IPS DF 6.9 (cell line): ENCODE measurements around the gene ADGRG6.

Source experiments
- DNase-seq: peaks from one replicate; pipeline ENCODE4 v3.0.0-alpha.2; 2013; ENCODE audit warnings: low read depth, low spot score
- H3K27ac ChIP-seq: one replicate; pipeline ENCODE4 v1.5.1; 2013; ENCODE audit warnings: low read length, control low read depth
- H3K27me3 ChIP-seq: 2 replicates; pipeline ENCODE4 v1.6.1; 2013; ENCODE audit warnings: mild to moderate bottlenecking, low read length; ENCODE audit not compliant: control insufficient read depth, insufficient read depth
- H3K36me3 ChIP-seq: 2 replicates; pipeline ENCODE4 v1.6.1; 2013; ENCODE audit warnings: low read length; ENCODE audit not compliant: control insufficient read depth, insufficient read depth
- H3K4me1 ChIP-seq: 2 replicates; pipeline ENCODE4 v1.6.1; 2013; ENCODE audit warnings: low read length; ENCODE audit not compliant: control insufficient read depth, insufficient read depth
- H3K4me3 ChIP-seq: 2 replicates; pipeline ENCODE4 v1.5.1; 2013; ENCODE audit warnings: mild to moderate bottlenecking, low read length
- H3K9me3 ChIP-seq: 2 replicates; pipeline ENCODE4 v1.6.1; 2013; ENCODE audit warnings: low read length, inconsistent platforms; ENCODE audit not compliant: control insufficient read depth, insufficient read depth
- WGBS: extraction: QIAGEN DNeasy Blood & Tissue Kit; methylation state at CpG from one replicate; pipeline ENCODE4 v1.1.7; 2013; ENCODE audit warnings: mixed read lengths, missing lambda C conversion rate; ENCODE audit not compliant: insufficient read length, insufficient coverage; 5-methylcytosine and 5-hydroxymethylcytosine counted together

Gene ADGRG6

DNA sequence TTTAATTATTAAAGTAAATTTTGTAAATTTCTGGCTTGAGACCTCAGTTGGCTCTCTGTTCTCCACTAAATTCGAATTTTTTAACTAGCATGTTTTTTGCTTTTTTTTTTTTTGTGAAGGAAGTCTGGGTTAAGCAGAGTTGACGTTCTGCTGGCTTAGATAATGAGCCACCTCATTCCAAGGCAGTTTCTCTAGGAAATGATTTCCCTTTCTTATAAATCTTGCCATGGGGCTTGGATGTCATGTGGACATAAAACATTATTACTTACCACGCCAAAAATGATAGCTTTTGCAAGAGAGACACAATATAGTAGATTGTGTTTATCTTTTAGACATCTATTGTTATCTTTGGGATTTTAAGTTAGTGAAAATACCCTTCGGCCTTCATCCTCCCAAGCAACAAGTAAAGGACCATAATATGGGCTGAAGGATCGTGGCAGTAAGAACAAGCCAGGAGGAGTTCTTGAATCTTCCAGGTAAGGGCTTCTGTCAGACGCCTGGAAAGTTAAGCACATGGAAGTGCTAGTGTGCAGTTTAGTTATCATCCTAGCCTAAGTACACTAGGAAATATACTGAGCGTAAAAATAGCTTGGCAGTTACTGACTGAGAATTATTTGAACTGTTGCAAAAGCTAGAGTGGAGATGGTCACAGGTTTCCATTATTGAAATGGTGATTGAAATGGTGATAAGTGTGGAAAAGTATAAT is 30.7 kb downstream of the ADGRG6 start:
- Histone ChIP-seq H3K36me3 (no peaks in the 10 kb centered on the region), H3K4me3 (no peak overlapping the region), H3K4me1 (no peaks in the 10 kb centered on the region), H3K9me3 (no peaks in the 10 kb centered on the region), H3K27me3 (no peaks in the 10 kb centered on the region), H3K27ac (no peak overlapping the region)
- no CpG with 5 or more reads among the region's 7 CpGs for WGBS
- no peak for DNase-seq

DNA sequence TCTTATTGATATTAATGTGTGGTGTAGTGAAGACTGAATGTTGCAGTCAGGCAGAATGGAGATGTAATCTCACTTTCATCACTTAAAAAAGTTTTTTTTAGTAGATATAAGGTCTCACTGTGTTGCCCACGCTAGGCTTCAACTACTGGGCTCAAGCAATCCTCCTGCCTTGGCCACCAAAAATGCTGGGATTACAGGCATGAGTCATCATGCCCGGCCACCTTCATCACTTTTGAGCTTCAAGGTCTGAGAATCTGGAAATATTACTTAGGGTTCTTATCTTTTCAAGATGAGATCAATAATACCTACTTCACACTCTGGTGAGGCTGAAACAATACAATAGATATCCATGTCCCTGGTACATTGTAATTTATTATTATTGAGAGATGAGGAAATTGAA is 31.6 kb downstream of the ADGRG6 start:
- Histone ChIP-seq H3K27me3 (no peaks in the 10 kb centered on the region), H3K4me1 (no peaks in the 10 kb centered on the region), H3K4me3 (no peak overlapping the region), H3K27ac (no peak overlapping the region), H3K36me3 (no peaks in the 10 kb centered on the region), H3K9me3 (no peaks in the 10 kb centered on the region)
- DNase-seq, result no peak
- WGBS, result no CpG with 5 or more reads among the region's 2 CpGs

DNA sequence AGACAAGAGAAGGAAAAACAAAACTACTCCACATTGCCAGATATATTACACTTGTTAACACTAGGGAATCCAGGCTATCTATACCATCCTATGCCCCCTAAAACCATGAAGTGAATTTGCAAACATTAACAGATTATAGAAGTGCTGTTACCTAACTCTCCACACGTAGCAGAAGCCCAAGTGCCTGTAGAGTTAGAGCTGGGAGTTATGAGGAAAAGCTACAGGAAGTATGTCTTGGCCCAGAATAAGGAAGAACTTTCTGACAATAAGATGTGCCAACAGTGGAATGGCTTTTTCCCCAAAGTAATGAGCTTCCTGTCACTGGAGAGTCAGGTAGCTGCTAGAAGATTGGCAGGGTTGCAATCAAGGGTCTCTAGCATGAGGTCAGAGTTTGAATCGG is 32.5 kb downstream of the ADGRG6 start:
- H3K27me3 ChIP-seq, result no peaks in the 10 kb centered on the region
- H3K36me3 ChIP-seq, result no peaks in the 10 kb centered on the region
- DNase-seq, result no peak
- no CpG with 5 or more reads among the region's 2 CpGs for WGBS
- no peaks in the 10 kb centered on the region for H3K4me1 ChIP-seq
- H3K9me3 ChIP-seq, result no peaks in the 10 kb centered on the region
- no peak overlapping the region for H3K27ac ChIP-seq
- no peak overlapping the region for H3K4me3 ChIP-seq

DNA sequence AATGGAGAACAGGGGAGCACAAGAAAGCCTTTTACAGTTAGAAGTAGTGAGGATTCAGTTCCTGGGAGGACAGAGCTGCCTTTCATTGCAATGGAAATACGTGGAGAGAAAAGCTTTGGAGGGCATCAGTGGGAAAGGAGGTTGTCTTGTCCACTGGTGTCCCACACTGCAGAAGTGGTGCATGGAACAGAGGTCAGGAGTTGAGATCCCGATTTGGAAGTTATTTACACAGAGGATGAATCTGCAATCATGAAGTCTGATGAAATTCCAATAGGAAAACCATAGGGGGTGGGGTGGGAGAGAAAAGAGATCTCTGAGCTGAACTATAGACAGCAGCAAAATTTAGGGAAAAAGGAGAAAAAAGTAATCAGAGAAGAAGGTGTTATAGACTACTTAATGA is 33.6 kb downstream of the ADGRG6 start:
- Histone ChIP-seq H3K9me3 (no peaks in the 10 kb centered on the region), H3K36me3 (no peaks in the 10 kb centered on the region), H3K4me1 (no peaks in the 10 kb centered on the region), H3K4me3 (no peak overlapping the region), H3K27me3 (no peaks in the 10 kb centered on the region), H3K27ac (no peak overlapping the region)
- WGBS, result no CpG with 5 or more reads among the region's 2 CpGs
- no peak for DNase-seq

DNA sequence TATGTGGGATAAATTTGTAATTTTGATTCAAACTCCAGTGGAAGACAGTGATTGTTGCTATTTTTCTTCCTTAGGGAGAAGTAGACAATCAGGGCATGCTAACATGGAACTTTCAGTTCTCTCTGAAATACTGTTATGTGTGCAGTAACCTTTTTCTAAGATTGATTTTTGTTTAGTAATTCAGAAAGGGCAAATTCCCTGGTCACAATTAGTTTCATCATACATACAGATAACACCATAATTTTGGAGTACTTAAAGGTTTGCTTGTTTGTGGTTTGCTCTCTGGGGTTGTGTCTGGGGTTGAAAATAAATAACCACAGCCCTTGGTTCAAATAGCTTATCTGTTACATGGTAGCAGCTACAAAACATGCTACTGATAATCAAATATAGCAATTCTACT is 34.4 kb downstream of the ADGRG6 start:
- Histone ChIP-seq H3K4me1 (no peaks in the 10 kb centered on the region), H3K9me3 (no peaks in the 10 kb centered on the region), H3K36me3 (no peaks in the 10 kb centered on the region), H3K27ac (no peak overlapping the region), H3K4me3 (no peak overlapping the region), H3K27me3 (no peaks in the 10 kb centered on the region)
- DNase-seq, result no peak

DNA sequence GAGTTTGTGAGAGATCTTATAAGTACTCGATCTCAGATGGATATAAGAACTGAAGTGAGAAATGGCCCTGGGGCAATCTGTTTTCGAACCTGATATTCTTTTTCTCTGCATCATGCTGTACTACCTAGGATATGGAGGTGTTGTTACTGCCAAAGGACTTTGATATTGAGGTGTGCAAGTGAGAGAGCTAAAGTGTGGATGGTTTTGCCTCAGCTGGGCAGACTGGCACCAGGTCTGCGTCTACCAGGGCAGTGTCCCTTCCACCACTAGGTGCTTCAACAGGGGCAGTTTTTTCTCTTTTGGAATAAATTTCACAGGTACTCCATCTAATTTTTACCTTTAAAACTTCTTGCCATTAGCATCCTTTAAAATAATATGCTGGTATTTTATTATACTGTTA is 35.0 kb downstream of the ADGRG6 start:
- Histone ChIP-seq H3K4me1 (no peaks in the 10 kb centered on the region), H3K27ac (no peak overlapping the region), H3K9me3 (no peaks in the 10 kb centered on the region), H3K27me3 (no peaks in the 10 kb centered on the region), H3K36me3 (no peaks in the 10 kb centered on the region), H3K4me3 (no peak overlapping the region)
- no CpG with 5 or more reads among the region's 3 CpGs for WGBS
- no peak for DNase-seq

DNA sequence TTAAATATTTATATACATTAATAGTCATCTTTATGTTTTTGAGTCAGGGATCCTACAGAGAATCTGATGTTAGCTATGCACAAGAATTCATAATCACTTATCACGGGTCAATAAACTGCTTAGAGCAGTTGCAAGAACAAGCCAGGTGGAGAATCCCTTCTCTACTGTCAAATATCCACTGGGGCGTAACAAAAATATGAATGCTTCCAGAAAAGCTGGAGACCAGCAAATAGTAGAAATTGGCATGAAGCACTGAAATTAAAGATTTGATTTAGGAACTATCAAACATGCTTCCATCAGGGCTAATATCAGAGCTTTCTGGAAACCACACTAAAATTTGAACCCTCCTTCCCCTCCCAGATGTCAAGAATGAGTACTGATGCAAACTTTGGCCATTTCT is 37.3 kb downstream of the ADGRG6 start:
- Histone ChIP-seq H3K36me3 (no peaks in the 10 kb centered on the region), H3K4me3 (no peak overlapping the region), H3K9me3 (no peaks in the 10 kb centered on the region), H3K27me3 (no peaks in the 10 kb centered on the region), H3K27ac (no peak overlapping the region), H3K4me1 (no peaks in the 10 kb centered on the region)
- WGBS, result no CpG with 5 or more reads among the region's 2 CpGs
- no peak for DNase-seq

DNA sequence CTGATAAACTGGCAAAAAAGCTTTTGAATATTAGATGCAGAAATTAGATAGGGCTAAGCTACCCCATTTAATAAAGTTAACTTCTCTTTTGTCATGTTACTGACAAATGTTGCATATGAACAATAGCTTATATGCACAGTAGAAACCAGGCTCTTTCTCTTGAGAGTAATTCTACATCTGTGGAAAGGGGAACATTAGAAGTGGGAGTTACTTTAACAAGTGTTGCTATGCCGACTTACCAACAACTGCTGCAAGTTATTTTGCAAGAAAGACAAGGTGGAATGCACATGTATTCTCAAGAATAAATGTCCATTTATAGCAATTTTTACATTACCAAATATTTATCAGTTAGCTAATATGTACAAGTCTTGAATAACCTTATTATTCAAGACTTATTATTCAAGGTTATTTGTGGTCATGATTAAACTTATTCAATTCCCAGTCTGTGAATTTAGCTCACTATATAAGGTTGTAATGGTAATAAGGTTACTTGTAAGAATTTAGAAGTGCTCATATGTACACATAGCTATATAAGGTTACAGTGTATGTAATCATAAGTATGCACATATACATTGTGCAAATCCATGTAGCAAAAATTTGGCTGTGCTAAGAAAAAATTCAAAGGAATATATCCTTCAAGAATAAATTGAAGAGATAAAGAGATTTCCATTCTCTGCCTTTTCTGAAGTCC is 38.3 kb downstream of the ADGRG6 start:
- WGBS, result no CpG with 5 or more reads among the region's 1 CpG
- Histone ChIP-seq H3K36me3 (no peaks in the 10 kb centered on the region), H3K9me3 (no peaks in the 10 kb centered on the region), H3K27ac (no peak overlapping the region), H3K27me3 (no peaks in the 10 kb centered on the region), H3K4me3 (no peak overlapping the region), H3K4me1 (no peaks in the 10 kb centered on the region)
- no peak for DNase-seq

DNA sequence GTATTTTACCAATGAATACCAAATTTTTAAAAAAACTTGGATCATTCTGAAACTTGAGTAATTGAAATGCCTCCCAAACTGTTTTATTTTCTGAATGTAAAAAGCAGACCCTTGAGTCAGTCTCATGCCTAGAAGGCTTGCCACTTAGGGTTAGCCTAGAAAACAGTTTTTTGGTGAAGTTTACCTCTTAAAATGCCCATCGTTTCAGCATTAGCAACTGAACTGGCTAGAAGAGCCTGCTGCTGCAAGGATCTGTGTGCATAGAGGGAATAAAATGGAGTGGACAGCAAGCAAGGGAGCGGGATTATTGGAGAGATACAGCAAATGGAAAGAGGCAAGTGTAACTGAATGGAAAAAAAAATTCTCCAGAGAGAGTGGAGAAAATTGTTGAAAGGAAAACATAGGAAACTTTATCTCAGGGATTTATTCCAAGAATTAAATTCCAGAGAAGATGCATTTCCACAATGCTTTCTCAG is 40.1 kb downstream of the ADGRG6 start:
- WGBS, result no CpG with 5 or more reads among the region's 2 CpGs
- no peaks in the 10 kb centered on the region for H3K9me3 ChIP-seq

DNA sequence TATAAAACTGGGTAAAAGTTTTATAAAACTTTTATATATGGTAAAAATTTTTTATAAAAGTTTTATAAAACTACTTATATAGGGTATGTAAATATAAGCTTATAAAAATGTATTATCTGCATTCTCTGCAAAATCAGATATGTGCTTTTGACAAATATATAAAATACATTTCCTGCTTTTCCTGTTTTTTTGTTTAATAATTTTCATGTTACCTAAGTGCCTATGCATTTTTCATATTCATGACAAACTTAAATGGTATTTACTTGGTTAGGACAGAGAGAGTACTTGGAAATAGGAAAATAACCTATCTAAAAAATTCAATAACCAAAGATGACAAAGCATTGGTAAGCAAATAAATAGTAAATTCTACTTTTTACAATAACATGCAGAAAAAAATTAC is 41.2 kb downstream of the ADGRG6 start:
- Histone ChIP-seq H3K9me3 (no peaks in the 10 kb centered on the region), H3K27me3 (no peaks in the 10 kb centered on the region), H3K4me1 (no peaks in the 10 kb centered on the region), H3K36me3 (no peaks in the 10 kb centered on the region), H3K4me3 (no peak overlapping the region), H3K27ac (no peak overlapping the region)
- no peak for DNase-seq

More for the DNA sequence above, 40.1 kb downstream of the ADGRG6 start:
- no peaks in the 10 kb centered on the region for H3K27me3 ChIP-seq
- H3K27ac ChIP-seq, result no peak overlapping the region
- no peaks in the 10 kb centered on the region for H3K36me3 ChIP-seq
- no peaks in the 10 kb centered on the region for H3K4me1 ChIP-seq
- H3K4me3 ChIP-seq, result no peak overlapping the region
- DNase-seq, result no peak

DNA sequence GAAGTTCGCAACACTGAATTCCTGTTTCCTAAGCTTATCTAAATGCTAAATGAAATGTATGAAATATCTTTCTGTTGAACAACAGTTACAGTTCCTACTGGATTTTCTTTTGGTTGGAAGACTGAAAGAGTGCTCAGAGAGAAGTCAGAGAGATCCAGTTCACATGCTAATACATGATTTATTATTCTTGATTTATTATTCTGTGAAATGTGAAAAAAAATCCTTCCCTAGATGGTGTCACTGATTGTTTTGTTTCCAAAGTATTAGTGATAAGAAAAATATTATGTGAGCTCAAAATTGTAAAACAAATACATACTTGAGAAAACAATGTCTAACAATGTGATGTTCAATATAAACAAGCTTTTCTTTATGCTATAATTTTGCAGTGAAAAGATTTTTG is 42.1 kb downstream of the ADGRG6 start:
- no peak overlapping the region for H3K27ac ChIP-seq
- DNase-seq, result no peak
- no peaks in the 10 kb centered on the region for H3K27me3 ChIP-seq
- no peaks in the 10 kb centered on the region for H3K4me1 ChIP-seq
- no peaks in the 10 kb centered on the region for H3K36me3 ChIP-seq
- no peak overlapping the region for H3K4me3 ChIP-seq
- H3K9me3 ChIP-seq, result no peaks in the 10 kb centered on the region
- no CpG with 5 or more reads among the region's 1 CpG for WGBS
